GM18508 (cell line): ENCODE measurements around the gene RPRD1A.
A peak's percentile ranks its signal among the peaks of the same experiment; 100 is the strongest.
"Not testable (repeated sequence)": the region's sequence is repeated elsewhere in the genome, so short reads cannot be mapped to it uniquely, and the experiment has no call there.

ENCODE experiments used
- ATAC-seq: cut with Tn5 transposase; IDR thresholded peaks from one replicate; pipeline ENCODE4 v1.9.1; 2021; ENCODE audit warnings: moderate number of reproducible peaks; ENCODE audit not compliant: insufficient read depth, unreplicated experiment

The RPRD1A gene

DNA sequence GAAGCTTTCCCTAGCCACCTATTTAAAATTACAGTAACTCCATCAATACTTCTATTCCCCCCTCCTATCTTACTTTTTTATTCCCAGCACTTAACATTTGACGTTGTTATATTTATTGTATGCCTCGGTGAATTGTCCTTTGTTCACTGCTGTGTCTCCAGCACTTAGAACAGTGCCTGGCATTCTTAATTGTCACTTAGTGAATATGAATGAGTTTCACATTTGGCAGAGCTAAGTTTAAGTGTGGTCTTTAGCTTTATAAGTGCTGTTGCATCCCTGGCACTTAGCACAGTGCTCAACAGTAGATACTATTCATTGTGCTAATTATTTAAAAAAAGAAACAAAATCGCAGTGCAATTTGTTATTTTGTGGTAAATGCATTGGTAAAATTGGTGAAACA is 93.2 kb downstream of the RPRD1A start:
- ATAC-seq, result no peak

DNA sequence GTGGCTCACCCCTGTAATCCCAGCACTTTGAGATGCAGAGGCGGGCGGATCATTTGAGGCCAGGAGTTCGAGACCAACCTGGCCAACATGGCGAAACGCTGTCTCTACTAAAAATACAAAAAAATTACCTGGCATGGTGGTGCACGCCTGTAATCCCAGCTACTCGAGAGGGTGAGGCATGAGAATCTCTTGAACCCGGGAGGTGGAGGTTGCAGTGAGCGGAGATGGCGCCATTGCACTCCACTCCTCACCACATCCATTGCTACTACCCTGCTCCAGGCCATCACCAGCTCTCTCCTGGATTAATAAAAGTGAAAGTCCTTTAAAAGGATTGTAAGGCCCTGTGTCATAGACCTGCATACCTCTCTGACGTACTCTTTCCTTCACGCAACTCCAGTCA is 93.7 kb downstream of the RPRD1A start:
- no peak for ATAC-seq

DNA sequence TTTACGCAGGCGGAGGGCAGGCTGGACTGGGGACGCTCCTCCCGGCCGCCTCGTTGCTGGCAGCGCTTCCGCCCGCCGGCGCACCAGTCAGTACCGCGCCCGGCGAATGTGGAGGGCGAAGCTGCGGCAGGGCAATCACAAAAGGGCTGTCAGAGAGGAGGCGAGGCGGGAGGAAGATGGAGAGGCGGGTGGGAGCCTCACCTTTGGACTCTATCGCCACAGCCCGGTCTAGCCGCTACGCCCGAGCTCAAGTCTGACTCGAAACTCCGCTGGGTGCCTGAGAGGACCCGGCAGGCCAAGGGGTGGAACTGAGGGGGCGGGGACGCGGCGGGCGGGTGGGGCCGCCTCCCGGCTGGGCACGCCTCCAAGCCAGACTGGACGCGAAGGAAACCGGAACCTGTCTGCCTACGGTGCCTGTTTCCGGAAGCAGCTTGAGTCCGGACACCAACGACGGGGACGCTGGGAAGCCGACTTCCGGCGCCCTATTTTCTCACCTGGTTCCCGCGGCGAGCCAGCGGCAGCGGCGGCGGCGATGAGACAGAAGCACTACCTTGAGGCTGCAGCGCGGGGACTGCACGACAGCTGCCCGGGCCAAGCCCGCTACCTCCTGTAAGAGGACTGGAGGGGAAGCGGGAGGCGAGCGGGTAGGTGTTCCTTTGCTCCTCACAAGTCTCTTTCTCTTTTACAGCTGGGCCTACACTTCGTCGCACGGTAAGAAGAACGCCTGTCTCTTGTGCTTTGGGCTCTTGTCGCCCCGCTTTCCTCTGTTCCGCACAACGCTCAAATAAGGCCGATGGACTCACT is 95.0 kb downstream of the RPRD1A start, which contains the start of gene RMP24:
RMP24 (plus strand) TSS at position 483 of the 804 bp plus-strand sequence.
- ATAC-seq, result peak; percentile 80

DNA sequence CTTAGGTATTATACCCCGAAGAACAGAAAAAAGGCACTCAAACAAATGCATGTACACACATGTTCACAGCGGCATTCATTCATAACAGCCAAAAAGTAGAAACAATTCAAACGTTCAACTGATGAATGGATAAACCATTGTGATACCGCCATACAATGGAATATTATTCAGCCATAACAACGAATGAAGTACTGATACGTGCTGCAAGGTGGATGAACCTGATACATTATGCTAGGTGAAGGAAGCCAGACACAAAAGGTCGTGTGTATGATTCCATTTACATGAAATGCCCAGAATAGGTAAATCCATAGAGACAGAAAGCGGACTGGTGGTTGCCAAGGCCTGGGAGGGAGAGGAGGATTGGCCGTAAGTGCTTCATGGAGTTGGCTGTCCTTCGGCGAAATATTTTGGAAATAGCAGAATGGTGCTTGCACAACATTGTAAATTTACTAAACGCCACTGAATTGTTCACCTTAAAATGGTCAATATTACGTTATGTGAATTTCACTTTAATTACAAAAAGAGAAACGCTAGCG is 95.6 kb downstream of the RPRD1A start:
- peak; percentile 16 for ATAC-seq

DNA sequence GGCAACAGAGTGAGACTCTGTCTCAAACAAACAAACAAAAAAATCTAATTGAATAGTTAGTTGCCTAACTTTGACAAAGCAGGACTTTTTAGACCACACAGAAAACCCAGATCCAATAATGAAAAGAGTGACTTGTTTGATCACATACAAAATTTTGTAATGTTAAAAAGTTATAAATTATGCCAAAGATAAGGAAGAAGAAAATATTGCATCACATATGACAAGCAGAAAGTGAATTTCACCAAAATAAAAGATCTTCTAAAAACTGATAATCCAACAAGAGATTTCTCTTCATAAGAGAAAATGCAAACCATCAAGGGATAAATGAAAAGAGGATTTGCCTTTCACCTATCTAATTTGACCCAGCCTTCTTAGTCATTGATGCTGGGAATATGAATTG is 97.7 kb downstream of the RPRD1A start:
- ATAC-seq, result no peak

DNA sequence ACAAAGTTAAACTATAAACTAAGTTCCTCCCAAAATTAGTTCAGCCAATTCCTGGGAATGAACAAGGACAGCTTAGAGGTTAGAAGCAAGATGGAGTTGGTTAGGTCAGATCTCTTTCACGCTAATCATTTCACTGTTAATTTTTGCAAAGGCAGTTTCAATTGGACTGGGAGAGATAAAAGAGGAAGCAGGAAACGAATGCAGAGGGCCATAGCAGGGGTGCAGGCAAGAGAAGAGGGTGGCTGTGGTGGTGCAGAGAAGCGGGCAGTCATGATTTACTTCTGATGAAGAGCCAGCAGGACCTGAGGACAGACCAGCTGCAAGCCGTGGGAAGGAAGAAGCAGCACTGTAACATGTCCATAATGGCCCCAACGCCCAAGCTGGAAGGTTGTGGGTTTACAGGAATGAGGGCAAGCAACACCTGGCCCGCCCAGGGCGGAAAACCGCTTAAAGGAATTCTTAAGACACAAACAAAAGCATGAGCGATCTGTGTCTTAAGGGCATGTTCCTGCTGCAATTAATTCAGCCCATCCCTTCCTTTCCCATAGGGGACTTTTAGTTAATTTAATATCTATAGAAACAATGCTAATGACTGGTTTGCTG is 99.0 kb downstream of the RPRD1A start:
- no peak for ATAC-seq

DNA sequence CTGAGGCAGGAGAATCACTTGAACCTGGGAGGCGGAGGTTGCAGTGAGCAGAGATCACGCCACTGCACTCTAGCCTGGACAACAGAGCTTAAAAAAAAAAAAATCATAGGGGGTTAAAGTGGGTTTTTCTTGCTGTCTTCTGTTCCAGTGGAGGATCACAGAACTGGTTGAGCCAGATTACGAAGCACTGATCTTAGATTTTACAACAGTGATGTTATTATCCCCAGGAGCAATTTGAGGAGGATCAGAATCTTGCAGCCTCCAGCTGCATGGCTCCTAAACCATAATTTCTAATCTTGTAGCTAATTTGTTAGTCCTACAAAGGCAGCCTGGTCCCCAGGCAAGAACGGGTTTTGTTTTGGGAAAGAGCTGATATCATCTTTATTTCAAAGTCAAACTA is 99.5 kb downstream of the RPRD1A start:
- ATAC-seq, result not testable (repeated sequence)

DNA sequence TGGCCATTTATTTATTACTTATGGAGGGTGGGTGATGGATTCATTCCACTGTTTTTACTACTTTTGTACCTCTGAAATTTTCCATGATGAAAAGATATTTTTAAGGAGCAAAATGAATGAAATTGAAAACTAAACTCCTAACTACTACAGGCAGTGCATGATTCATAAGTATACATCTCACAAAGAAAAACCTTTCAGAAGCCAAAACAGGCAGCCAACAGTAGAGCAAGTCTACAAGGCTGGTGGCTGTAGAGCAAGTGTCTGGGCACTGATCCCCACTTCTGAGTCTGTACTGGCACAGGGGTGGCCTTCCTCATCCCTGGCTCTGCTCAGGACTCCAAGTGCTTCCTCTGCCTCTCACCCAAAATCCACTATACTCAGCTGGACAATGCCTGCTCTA is 103.0 kb downstream of the RPRD1A start:
- no peak for ATAC-seq

DNA sequence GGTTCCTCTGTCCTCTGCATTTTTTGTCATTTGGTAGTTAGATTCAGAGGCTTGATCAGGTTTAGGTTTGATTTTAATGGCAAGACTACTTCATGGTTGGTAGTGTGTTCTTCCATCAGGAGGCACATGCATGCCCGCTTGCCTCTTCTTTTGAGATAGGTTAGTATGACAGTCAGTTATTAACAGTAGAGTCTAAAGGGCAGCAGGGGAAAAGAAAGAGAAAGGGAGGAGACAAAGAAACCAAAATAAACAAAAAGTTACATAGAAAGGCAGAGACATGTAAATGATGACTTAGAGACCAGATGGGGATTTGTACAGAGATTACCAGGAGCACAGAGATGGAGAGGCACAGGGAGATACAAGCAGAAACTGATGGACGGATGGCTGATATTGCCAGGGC is 105.0 kb downstream of the RPRD1A start:
- ATAC-seq, result no peak

DNA sequence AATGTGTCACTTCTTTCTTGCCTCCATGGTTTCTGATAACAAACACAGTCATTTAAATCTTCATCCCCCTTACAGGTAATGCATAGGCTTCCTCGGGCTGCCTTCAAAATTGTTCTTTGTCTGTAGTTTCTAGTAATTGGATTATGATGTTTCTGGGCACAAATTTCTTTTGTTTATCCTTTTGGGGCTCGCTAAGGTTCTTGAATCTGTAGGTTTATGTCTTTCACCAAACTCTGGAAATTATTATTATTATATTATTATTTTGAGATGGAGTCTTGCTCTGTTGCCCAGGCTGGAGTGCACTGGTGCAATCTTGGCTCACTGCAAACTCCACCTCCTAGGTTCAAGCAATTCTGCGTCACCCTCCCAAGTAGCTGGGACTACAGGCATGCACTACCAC is 111.1 kb downstream of the RPRD1A start:
- ATAC-seq, result no peak

DNA sequence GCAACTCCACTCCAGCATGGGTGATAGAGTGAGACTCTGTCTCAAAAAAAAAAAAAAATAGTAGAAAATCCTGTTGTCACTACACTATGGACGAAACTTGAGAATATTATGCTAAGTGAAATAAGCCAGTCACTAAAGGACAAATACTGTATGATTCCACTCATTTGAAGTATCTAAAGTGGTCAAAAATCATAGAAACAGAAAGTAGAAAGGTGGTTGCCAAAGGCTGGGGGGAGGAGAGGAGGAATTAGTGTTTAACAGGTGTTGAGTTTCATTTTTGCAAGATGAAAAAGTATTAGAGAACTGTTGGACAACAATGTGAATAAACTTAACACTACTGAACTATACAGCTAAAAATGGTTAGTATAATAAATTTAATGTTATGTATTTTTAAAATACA is 113.7 kb downstream of the RPRD1A start:
- ATAC-seq, result peak; percentile 66

DNA sequence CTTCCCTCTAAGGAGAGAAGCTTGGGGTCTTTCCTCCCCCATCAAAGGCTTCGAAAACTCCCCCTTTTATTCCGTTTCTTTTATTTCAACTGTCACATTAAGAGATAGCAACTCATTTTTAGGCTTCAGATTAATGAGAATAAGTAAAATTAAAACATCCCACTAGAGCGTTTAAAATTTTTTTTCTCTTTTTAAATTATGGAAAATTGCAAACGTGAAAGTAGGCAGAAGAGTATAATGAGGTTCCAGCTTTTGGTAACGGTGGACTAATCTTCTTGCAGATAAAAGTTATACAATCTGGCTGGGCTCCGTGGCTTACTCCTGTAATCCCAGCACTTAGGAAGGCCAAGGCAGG is 116.8 kb downstream of the RPRD1A start:
- ATAC-seq, result no peak

DNA sequence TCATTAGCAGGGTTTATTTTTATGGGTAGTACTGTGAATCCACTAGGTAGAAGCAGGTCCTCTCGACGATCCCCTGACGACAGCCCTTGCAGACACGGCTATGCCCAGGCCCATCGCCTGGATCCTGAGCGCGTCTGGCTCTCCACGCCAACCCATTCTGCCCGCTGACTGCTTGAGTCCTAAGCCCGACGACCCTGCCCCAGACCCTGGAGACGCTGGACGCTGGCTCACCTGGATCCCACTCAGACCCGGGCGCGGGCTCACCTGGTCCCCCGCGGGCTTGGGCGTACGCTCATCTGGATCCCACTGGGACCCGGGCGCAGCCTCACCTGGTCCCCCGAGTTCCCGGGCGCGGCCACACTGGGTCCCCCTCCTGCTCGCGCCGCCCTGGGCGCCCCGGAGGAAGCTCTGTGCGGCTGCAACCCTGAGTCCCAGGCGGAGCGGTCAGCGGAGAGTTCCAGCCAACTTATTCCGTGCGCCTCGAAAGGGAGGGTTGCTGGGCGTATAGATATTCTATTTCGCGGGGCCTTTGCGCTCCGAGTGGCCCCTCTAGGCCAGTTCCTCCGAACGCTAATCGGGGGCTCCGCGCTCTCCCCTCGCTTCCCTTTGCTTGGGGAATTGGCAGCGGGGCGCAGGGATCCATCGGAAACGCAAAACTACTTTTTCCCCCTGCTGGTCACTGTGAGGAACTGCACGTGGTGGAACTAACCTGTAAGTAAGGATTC is 117.3 kb downstream of the RPRD1A start:
- ATAC-seq, result no peak

DNA sequence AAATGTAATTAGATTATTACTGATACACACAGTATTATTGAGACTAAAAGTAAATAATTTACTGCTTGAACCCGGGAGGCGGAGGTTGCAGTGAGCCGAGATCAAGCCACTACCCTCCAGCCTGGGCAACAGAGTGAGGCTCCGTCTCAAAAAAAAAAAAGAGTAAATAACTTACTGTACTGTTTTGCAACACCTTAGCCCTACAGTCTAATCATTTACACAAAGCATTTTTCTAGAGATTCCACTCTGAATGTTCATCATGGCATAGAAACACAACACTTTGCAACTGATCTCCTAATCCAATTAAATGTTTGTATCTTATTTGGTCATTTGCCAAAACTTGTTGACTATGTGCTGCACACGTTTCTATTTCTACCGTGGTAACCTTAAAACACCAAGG is 118.3 kb downstream of the RPRD1A start:
- no peak for ATAC-seq

DNA sequence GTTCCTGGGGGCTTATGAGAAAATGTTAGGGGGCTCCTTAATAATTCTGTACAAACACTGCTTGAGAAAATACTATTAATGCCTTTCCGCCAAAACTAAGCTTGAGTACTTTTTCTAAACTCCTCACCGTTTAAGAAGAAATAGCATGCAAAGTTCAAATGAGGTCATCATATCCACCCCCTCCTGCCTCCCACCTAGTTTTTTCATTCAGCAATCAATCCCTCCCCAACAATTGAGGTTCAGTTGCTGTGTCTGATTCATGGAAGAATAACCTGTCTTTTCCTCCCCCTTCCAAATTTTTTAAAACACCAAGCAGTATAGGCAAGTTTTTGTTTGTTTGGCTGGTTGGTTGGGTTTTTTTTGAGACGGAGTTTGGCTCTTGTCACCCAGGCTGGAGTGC is 119.3 kb downstream of the RPRD1A start:
- no peak for ATAC-seq

DNA sequence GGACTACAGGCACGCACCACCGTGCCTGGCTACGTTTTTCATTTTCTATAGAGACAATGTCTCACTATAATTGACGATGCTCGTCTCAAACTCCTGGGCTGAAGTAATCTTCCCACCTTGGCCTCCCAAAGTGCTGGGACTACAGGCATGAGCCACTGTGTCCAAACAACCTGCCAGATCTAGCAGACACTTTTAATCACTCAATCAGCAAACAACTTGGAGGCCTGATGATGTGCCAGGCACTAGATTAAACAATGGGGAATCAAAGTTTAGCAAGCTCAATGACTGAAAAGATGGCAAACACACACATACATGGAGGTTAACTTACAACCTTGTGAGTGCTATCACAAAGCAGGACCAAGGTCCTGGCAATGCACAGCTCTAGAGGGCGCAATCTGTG is 124.7 kb downstream of the RPRD1A start:
- ATAC-seq, result no peak

DNA sequence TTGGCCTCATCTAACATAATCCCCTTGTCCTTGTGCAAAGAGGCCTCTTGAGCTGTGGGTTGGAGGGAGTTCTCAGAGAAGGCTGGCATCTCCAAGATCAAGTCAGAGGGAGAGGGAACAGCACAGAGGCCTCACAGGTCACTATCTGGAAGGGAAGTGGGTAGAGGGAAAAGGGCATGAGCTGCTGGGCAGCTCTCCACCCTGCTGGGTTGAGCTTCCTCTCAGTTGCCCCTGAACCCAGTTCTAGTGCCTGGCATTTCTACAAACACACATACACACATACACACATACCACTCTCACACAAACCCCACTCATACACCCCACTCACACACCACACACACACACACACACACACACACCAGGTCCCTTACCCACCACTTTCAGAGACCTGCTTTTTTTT is 125.2 kb downstream of the RPRD1A start:
- ATAC-seq, result no peak

DNA sequence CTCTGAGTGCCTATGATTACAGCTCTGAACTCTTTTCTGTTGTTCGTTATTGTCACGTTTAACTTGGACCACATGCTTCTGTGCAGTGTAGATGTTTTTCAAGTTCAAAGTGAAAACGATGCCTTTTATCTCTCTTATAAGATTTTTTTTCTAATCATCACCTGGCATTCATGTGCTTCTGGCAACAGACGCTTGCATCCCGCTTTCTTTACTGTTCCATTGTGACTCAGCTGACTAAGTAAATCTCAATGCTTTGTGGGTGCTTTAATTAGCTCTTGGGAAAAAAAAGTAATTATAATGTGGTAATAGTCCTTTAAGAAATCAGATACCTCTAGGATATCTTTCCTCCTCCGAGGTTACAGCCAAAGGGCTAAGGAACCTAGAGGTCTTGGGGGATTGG is 126.1 kb downstream of the RPRD1A start:
- no peak for ATAC-seq
